Left lobe of liver (tissue), 2 donors: ENCODE data around the gene OR52N1. TPM values are rescaled to one million over a fixed set of nuclear protein-coding genes. Genes with fewer than 3 reads are reported as not detected.

Source experiments
- ATAC-seq: fragments of 200-7000 bp; cut with Tn5 transposase; one replicate; pipeline ENCODE4 v1.9.1; 2020; ENCODE audit warnings: mild to moderate bottlenecking, moderate library complexity
- DNase-seq: peaks from one replicate; pipeline ENCODE4 v3.0.0-alpha.2; 2020; ENCODE audit warnings: low spot score
- total RNA-seq: library from RNA; stranded (reverse); gene quantifications from one replicate; pipeline ENCODE4 v1.2.1, GENCODE V29; 2021
- donor health status: DM: no; HTN: no; CAD: no; lungs with moderate emphysema.
- donor health status: DM: no; HTN: yes; CAD: no.

The OR52N1 gene
- total RNA-seq, result not detected

DNA sequence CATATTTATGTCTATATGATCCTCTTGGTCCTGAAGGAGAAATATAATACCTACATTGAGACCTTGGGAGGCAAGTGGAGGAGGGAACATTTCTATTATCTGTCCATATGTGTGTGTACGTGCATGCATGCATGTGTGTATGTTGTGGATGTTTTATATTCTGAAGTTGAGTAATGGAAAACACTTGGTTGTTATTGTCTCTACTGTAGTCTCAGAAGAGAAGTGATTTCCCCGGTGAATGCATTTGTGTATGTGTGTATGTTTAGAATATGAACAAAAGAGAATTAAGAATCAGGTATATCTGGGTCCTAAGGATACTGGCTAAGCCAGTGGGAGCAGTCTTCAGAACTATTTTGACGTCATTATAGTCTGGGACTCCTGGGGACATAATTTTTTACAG lies at the start of gene OR52N1:
OR52N1 (minus strand) TSS at position 101 of the 400 bp plus-strand sequence. CDS start 2,449 bp downstream, outside the sequence.
- ATAC-seq (no peak), DNase-seq (no peak)

DNA sequence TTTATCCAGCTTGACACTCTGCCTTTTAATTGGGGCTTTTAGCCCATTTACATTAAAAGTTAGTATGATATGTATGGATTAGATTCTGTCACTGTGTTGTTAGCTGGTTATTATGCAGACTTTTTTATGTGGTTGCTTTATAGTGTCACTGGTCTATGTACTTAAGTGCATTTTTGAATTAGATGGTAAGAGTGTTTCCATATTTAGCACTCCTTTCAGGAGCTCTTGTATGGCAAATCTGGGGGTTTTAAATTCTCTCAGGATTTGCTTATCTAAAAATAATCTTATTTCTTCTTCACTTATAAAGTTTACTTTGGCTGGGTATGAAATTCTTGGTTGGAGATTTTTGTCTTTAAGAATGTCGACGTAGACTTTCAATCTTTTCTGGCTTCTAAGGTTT lies 46.6 kb upstream of the OR52N1 start:
- ATAC-seq, result no peak
- DNase-seq, result no peak

DNA sequence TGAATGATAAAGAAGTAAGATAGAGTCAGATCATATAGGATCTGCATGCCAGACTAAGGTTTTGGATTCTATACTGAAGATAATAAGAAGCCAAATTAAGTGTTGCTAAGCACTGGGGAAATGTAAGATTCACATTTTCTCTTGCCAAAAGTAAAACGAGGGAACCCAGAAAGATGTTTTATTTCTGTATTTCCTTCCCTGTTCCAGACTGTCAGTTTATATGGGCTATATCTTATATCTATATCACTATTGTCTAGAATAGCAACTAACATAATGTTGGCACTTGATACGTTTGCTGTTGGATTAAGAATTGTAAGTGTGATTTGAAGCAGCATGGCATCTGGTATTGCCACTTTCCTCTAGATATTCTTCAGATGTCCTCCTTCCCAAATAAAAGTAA lies 42.4 kb upstream of the OR52N1 start:
- DNase-seq, result no peak
- ATAC-seq, result no peak

DNA sequence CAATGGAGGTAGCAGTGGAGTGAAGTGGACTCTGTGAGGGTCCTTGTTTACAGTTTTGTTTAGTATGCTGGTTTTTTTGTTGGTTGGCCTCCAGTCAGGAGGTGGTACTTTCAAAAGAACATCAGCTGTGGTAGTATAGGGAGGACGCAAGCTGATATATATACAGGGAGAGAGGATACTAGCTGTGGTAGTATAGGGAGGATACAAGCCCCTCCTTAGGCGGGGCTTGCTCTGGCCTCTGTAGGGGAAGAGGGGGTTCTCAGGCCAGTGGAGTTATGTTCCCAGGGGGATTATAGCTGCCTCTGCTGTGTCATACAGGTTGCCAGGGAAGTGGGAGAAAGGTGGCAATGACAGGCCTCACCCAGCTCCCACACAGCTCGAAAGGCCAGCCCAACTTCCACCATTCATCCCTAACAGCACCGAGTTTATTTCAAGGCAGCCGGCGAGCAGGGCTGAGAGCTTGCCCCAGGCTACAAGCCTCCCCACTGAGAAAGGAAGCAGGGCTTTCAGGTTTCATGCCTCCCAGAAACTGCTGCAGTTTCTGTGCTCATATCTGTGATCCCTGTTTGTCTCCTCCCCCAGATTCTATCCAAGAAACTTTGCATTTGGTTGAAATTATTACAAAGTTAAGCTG lies 40.2 kb upstream of the OR52N1 start:
- DNase-seq, result no peak
- ATAC-seq, result no peak

DNA sequence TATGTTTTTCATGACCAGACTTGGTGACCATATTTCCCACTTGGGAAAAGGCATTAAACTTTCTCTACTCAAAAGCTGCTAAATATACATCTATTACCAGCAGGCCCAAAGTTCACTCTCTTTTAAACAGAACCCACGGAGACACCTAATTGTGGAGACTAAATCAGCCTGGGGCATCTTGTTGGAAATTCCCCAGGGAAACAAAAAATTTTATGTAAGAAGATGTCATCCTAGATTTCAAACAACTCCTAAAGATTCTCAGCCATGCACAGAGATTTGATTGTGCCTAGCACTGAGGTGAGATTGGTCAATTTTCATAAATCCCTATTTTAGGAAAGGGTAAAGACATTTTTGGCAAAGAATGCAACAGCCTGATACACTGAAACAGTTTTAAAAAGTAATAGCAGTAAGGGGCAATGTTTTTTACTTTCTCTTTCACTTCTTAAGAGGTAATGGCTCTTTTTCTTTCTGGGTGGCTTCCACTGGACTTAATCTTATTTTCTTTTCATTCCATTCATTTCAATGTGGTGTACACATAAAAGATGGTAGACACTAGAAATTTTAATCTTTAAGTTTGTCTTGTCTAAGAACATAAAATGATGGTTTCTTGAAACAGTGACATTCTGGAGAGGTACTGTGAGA lies 27.3 kb upstream of the OR52N1 start:
- DNase-seq, result no peak
- ATAC-seq, result no peak

DNA sequence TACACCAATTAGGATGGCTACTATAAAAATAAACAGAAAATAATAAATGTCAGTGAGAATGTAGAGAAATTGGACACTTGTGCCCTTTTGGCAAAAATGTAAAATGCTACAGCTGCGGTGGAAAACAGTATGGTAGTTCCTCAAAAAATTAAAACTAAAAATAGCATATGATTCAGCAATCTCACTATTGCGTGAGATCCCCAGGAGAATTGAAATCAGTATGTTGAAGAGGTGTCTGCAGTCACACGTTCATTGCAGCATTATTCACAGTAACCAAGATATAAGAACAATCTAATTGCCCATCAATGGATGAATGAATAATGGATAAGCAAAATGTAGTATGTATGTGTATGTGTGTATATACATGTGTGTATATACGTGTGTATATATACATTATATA lies 24.5 kb upstream of the OR52N1 start:
- no peak for ATAC-seq
- no peak for DNase-seq

DNA sequence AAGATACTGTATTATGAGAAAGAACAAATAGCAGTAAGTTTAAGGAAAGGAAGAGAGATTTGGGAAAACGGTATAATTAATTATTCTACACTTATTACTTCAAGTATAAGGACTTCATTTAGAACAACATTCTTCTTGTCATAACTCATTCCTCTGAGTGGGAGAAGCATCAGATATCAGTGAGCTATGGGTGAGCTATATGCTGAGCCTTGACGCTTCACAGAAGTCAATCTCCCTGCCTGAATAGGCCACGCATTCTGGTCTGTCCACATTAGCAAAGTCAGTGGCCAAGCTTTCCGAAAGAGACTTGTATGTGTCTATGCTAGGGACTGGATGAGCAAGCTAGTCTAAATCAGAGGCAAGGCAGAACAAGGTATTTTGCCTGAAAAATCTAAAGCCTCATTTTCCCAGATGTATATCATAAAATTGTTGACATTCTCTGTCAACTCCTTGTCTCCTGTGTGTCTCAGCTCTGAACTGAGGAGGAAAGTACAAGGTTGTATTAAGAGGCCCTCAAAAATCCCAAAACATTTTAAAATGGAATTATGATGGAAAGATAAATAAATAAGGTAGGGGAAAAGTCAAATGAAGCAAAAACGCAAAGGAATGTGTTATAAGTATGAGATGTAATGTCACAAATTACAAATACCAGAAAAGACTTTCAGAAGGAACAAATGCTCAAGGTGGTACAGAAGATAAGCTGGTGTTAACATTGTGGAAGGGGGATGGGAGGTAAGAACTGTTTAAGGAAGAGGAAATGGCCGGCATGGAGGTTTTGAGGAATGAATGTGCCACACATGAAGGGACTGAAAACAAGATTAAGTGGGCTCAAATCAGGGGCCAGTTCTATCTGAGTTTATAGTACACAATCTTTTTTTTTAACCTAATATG lies 19.1 kb upstream of the OR52N1 start:
- no peak for DNase-seq

DNA sequence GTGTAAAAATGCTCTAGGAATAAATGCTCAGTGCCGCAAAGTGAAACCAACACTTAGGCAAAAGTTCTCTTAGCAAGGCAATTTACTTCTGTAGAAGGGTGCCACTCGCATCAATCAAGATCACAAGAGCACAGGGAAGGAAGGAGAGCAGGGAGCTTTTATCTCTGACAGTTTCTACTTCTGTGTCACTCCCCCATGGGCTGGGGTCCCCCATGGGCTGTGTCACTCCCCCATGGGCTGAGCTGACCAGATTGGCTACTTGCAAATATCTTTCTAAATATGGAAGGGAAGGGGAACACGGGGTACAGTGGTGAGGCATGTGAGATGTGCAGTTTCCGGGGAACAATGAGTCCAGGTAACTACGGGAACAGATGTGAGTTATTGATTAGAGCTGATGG lies 18.1 kb upstream of the OR52N1 start:
- ATAC-seq (peak; percentile 33), DNase-seq (no peak)

More for the DNA sequence above, 19.1 kb upstream of the OR52N1 start:
- ATAC-seq, result no peak

DNA sequence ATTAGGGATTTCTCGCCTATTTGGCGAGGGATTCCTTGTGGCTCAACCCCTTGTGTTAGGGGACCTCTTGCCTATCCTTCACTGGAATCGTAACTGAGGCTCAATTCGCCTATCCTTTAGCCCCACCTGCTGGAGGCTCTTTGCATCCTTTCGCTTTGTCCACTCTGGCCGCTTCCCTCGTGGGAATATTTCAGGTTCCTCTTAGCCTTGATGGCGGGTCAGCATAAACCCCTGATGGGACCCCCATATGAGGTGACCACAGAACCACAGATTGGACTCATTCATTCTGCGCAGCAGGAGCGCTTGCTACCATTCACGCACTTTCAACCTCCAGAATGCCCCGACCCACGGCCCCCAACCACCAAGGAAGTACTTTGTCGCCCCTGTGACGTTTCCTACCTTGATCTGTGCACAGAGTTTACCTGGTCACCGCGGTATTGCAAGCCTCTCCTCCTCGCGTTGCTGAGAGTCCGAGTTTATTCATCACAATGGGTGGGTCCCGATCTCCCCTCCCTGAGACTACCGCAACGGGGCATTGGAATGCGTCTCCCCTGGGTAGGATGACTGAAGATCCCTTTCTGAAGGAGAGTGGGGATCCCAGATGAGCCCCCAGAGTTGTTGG lies 17.5 kb upstream of the OR52N1 start, which contains the start of gene OR52N2:
OR52N2 (plus strand) TSS at position 425 of the 622 bp plus-strand sequence. CDS start 11,412 bp downstream, outside the sequence.
- ATAC-seq (peak; percentile 99), DNase-seq (peak; percentile 77)

DNA sequence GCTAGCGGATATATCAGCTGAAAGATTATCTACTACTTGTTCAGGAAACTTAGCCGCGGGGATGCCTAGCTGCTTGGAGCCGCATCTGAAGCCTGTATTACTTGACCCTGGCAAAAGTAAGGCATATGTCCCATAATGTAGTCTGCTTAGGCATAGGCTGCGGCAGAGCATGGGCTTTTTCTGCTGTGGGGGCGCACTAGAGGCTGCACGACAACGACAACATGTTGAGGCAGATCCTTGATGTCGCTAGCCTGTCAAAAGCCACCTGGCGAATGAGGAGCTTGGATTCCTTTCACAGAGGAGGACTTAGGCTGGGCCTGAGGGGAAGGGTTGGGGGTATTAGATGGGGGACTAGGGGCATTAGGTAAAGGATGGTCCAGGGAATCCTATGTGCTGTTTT lies 16.5 kb upstream of the OR52N1 start:
- ATAC-seq, result no peak
- no peak for DNase-seq

DNA sequence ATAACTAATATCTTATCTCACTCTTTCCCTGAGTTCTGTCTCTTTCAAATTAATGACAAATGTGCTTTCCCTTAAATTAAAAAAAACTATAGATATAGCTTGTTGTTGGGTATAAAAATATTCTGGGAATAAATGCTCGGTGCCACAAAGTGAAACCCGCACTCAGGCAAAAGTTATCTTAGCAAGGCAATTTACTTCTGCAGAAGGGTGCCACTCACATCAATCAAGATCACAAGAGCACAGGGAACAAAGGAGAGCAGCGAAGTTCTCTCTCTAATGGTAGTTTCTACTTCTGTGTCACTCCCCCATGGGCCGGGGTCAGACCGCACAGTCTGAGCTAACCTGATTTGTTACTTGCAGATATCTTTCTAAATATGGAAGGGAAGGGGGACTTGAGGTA lies 12.9 kb upstream of the OR52N1 start:
- ATAC-seq (no peak), DNase-seq (no peak)

DNA sequence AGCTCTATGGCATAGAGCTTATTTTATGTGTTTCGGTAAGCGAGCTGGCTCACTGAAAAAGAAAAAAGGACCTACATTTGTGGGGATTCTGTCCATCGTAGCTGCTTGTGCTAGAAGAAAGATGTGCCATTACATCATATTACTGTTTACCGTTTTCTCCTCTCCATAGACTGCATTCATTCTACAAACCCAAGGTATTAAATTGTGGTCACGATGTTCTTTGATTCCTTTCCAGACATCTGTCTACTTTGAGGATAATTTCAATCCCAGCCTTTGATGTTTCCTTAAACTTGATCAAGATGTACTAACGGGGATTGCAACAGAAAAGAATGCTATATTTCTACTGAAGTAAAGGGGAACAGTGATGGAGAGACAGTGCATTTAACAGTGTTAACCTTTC lies 5.5 kb upstream of the OR52N1 start:
- no peak for ATAC-seq
- no peak for DNase-seq

DNA sequence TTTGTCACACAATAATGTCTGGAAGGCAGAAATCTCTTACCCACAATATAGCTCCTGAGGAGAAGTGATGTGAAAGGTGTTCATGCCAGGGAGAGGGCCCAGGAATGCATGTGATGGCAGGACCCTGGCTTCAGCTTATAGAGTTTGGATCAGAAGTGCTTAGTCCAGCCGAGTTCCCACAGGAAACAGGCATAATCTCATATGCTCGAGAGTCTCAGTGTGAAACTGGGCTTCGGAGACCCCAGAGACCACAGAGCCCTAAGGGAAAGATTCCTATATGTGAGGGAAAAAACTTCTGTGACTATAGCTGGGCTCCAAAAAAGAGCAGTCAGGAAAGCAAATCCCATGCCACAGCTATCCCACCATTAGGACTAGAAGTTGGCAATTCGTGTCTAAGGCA lies 7.8 kb downstream of the OR52N1 start, which contains the start of gene OR52N5:
OR52N5 (minus strand) TSS at position 101 of the 400 bp plus-strand sequence. CDS start 4,721 bp downstream, outside the sequence.
- DNase-seq, result no peak
- no peak for ATAC-seq

DNA sequence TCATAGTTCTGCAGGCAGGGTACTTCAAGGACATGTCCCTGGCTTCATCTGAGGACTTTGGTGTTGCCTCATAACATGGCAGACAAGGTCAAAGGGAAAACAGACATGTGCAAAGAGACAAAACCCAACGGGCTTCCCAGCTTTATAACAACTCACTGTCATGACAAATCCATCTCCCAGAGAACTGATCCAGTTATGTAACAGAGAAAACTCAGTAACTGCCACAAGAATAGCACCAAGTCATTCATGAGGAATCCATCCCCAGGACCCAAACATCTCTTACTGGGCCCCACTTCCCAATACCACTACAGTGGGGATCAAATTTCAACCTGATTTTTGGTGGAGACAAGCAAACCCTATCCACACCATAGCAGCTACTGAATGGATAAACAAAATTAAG lies 24.0 kb downstream of the OR52N1 start:
- ATAC-seq (no peak), DNase-seq (no peak)

DNA sequence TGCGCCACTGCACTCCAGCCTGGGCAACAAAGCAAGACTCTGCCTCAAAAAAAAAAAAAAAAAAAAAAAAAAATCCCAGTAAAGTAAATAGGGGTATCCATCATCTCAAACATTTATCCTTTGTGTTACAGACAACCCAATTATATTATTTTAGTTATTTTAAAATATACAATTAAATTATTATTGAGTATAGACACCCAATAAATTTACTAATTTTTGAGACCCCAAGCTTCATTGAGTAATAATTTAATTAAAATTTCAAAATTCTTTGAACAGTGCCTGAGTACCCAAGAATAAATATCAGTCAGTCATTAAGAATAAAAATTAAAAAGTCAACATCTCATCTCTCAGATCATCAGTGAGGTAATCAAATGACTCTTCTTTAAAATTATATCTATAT lies 37.1 kb downstream of the OR52N1 start, which contains the start of gene OR52N4:
OR52N4 (plus strand) TSS at position 301 of the 400 bp plus-strand sequence. CDS start 498 bp downstream, outside the sequence.
- ATAC-seq (no peak), DNase-seq (no peak)

DNA sequence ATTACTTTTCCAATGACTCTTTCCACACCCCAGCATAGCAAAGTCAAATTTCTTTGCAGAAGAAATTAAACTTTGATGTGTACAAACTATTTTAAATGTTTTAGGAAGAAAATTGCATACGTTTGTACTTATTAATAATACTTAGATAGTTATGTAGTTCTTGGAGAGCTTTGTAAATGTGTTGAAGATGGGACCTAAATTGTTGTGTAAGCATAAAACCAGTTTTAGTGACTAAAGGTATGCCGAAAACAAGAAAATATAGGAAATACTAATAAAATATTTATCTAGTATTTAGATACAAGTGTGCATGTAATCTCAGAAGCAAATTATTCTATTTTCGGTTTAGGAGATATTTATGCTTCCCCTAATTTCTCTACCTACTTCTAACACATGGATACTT lies 41.2 kb downstream of the OR52N1 start:
- no peak for ATAC-seq

DNA sequence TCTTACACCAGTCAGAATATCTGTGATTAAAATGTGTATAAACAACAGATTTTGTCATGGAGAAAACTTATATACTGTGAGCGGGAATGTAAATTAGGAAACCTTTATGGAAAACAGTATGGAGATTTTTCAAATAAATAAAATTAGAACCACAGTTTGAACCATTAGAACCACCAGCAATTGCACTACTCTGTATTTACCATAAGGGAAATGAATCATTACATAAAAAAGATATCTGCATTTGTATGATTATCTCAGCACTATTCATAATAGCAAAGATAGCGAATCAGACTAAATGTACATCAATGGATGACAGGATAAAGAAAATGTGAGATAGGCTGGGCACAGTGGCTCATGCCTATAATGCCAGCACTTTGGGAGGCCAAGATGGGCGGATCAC lies 44.5 kb downstream of the OR52N1 start:
- DNase-seq (no peak), ATAC-seq (no peak)

More for the DNA sequence above, 41.2 kb downstream of the OR52N1 start:
- DNase-seq, result no peak

DNA sequence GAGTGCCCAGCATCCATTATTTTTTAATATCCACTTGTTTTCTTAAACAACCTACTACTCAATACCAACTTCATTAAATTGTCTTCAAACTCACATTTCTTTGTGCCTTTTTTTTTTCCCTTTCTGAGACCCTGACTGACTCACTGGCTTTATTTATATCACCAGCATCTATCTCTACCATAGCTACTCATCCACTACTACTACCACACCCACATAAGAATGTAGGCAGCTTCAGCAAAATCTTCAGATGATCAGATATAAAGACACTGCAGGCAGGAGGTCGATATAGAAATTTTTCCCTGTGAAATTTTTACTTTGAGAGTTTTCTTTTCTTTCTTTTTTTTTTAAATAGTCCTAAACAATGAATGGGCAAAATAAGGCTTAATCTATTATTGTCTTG lies 52.6 kb downstream of the OR52N1 start:
- DNase-seq, result no peak
- ATAC-seq, result no peak

DNA sequence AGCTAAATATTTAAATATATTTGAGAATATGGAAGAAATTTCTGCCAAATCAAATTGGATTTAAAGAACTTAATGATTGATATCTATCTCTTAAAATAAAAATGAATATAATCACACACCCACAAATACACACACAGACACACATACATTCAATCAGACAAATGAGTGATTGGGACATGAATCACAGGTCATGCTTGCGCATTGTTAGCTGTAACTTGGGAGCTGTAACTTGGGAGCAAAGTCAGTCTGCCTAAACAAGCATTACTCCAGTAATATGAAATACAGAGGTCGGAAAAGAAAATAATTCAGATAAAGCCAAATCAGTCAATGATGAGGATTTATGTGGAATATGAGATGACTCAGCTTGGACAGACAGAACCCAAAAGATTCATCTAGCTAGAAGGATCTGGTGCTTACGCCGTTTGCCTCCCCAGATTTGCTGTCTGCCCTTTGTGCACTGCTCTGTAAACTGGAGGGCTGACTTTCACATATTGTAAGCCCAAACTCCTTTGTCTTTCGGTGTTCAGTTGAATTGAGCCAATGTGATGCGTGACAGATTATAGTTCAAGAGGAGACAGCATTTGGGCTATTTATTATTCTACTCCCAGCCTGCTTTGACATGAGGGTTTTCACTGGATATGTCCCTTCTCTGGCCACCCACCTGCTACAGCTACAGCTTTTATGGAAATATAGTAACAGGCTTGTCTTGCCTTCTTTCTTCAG lies 53.2 kb downstream of the OR52N1 start:
- no peak for ATAC-seq
- no peak for DNase-seq

DNA sequence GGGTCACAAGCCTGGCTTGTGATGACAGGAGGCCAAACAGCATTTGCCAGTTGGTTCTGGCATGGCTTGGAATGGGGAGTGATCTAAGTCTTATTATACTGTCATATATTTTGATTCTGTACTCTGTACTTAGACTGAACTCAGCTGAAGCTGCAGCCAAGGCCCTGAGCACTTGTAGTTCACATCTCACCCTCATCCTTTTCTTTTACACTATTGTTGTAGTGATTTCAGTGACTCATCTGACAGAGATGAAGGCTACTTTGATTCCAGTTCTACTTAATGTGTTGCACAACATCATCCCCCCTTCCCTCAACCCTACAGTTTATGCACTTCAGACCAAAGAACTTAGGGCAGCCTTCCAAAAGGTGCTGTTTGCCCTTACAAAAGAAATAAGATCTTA lies 54.0 kb downstream of the OR52N1 start:
- no peak for DNase-seq

More for the DNA sequence above, 54.0 kb downstream of the OR52N1 start:
- ATAC-seq, result no peak
